ENCODE results near the gene EIF4G3. TPM values are rescaled to one million over a fixed set of nuclear protein-coding genes. Genes with fewer than 3 reads are reported as not detected.

EIF4G3 gene, protein sequence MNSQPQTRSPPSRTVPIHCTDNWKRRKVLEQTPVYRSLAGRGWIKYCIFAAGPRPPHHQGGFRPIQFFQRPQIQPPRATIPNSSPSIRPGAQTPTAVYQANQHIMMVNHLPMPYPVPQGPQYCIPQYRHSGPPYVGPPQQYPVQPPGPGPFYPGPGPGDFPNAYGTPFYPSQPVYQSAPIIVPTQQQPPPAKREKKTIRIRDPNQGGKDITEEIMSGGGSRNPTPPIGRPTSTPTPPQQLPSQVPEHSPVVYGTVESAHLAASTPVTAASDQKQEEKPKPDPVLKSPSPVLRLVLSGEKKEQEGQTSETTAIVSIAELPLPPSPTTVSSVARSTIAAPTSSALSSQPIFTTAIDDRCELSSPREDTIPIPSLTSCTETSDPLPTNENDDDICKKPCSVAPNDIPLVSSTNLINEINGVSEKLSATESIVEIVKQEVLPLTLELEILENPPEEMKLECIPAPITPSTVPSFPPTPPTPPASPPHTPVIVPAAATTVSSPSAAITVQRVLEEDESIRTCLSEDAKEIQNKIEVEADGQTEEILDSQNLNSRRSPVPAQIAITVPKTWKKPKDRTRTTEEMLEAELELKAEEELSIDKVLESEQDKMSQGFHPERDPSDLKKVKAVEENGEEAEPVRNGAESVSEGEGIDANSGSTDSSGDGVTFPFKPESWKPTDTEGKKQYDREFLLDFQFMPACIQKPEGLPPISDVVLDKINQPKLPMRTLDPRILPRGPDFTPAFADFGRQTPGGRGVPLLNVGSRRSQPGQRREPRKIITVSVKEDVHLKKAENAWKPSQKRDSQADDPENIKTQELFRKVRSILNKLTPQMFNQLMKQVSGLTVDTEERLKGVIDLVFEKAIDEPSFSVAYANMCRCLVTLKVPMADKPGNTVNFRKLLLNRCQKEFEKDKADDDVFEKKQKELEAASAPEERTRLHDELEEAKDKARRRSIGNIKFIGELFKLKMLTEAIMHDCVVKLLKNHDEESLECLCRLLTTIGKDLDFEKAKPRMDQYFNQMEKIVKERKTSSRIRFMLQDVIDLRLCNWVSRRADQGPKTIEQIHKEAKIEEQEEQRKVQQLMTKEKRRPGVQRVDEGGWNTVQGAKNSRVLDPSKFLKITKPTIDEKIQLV (N-terminal part only)
- 78.5 and 84.0 TPM in 2 replicates for total RNA-seq
- polyA plus RNA-seq, result 40.7 and 44.4 TPM in 2 replicates
- 28.5 and 29.4 TPM in 2 replicates for polyA plus RNA-seq (2011; cell fraction: cytosol; rRNA removed)
- 88.7 and 90.6 TPM in 2 replicates for polyA plus RNA-seq (2011; cell fraction: nucleus; rRNA removed)
- 35.8 and 44.4 TPM in 2 replicates for polyA plus RNA-seq (2012)
- 80.5 and 83.7 TPM in 2 replicates for polyA minus RNA-seq
- 25.5 TPM for polyA minus RNA-seq (2011; cell fraction: cytosol; rRNA and poly(A)+ RNA removed)
- polyA minus RNA-seq (2011; cell fraction: nucleus; rRNA and poly(A)+ RNA removed), result 95.0 and 112 TPM in 2 replicates
- Bru-seq, nascent RNA, result percentile 92 among the genes with signal in this experiment
- percentile 87 among the genes with signal in this experiment for BruChase-seq, experiment 1, labeled RNA remaining after a 6-hour chase
- BruChase-seq, experiment 2, labeled RNA remaining after a 2-hour chase, result percentile 86 among the genes with signal in this experiment
- long read RNA-seq, full-length matches to known transcripts, result 2 of 76 reads
- long read RNA-seq, partial matches to known transcripts, result 29 of 76 reads
- long read RNA-seq, other reads (novel, unspliced or antisense), result 45 of 76 reads

DNA sequence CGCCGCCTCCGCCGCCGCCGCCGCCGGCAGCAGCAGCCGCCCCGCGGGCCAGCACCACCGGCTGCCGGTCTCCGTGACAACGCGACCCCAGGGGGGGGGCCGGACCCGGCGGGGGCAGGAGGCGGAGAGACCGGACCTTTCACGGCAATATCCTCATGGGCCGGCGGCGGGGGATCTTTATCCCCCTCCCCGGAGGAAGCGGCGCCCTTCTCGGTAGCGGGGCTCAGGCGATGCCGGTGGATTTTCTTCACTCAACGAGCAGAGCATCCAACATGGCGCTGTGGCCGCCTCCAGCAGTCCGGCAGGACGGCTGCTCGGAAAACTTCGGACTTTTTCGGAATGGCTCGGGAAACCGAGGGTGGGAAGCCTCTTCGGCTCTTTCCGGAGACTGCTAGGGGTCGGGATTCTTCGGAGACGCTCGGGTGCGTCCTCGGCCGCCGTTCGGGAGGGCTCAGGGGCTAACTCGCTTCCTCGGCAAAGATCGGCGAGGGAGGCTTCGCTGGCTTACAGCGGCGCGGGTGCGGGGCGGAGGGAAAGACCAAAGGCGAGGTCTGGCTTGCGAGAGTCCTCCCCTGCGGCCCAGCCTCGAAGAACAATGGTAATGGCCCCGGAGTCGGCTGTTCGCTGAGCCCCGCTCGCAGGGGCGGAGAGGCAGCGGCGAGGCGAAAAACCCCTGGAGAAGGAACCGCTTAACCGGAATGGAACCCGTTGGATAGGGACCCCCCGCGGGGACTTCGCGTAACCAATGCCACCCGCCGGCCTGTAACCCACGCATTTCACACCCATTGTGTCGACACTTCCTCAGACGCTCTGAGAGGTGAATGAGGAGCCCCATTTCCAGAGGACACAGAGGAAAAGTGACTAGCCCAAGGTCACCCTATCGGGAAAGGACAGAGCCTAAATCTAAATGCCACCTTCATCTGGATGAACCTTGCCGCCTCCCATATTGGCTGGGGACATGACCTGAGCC lies at the start of gene EIF4G3:
Gene EIF4G3 (minus strand): TSS at position 312 of the 970 bp plus-strand sequence. CDS start 174,155 bp downstream, outside the sequence.
- H3K4me3 ChIP-seq (replicated peaks in 1 of 3; ENCODE audit: insufficient read depth in 1 of 3, low read depth in 1 of 3, low read length in 3 of 3), result peak within 1 kb of the TSS; percentile 84 to 100 (median 94)
- FAIRE-seq (peak; percentile 99), DNase-seq (ENCODE audit: low read depth, low spot score) (peak; percentile 98)
- peak within 1 kb of the TSS; percentile 86 for H2AFZ ChIP-seq (ENCODE audit: low read depth, low read length)
- TF ChIP-seq, protein P1, sequence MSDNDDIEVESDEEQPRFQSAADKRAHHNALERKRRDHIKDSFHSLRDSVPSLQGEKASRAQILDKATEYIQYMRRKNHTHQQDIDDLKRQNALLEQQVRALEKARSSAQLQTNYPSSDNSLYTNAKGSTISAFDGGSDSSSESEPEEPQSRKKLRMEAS (IDR thresholded peaks at IDR 0.05; ENCODE audit: insufficient read depth, insufficient read length), result peak; percentile 42
- TF ChIP-seq POLR2AphosphoS5 (IDR thresholded peaks at IDR 0.05; ENCODE audit: insufficient read depth, low read depth, low read length), result peak; percentile 87
- TF ChIP-seq POLR2A (IDR thresholded peaks at IDR 0.05; ENCODE audit: low read depth, low read length), result peak; percentile 76
- no peak for TF ChIP-seq EZH2 (IDR thresholded peaks at IDR 0.05; ENCODE audit: borderline replicate concordance, low read depth, low read length, severe bottlenecking)
- no peak for TF ChIP-seq GATA2 (IDR thresholded peaks at IDR 0.05; ENCODE audit: insufficient read depth, insufficient read length, low read depth, low read length)
- CTCF ChIA-PET, result interaction anchor here (2.5 kb wide), 1 partner anchor 18 kb away, joined by 10 read pairs; no protein-coding TSS in a partner anchor
- peaks cover 12% of the 10 kb centered on the region for H3K4me1 ChIP-seq (ENCODE audit: control insufficient read depth, extremely low read depth, insufficient read depth, low read length)
- peaks cover 10% of the 10 kb centered on the region for H4K20me1 ChIP-seq (replicated peaks; ENCODE audit: control insufficient read depth, extremely low read depth, insufficient read depth, low read length)
- no peaks in the 10 kb centered on the region for H3K9me3 ChIP-seq (replicated peaks; ENCODE audit: control insufficient read depth, insufficient read depth, low read length)
- H3K9me1 ChIP-seq (replicated peaks; ENCODE audit: control insufficient read depth, extremely low read depth, insufficient read depth, low read length), result no peaks in the 10 kb centered on the region
- H3K27me3 ChIP-seq (ENCODE audit: control insufficient read depth in 2 of 2, insufficient read depth in 2 of 2, low read length in 2 of 2), result no peaks in the 10 kb centered on the region
- peak within 1 kb of the TSS; percentile 94 for H3K9ac ChIP-seq (replicated peaks; ENCODE audit: extremely low read depth, insufficient read depth, low read length)
- BruUV-seq (replicated peaks), result TSS peak; percentile 72
- peaks cover 43% of the 10 kb centered on the region for H3K79me2 ChIP-seq (ENCODE audit: control insufficient read depth, insufficient read depth, low read length)
- H3K27ac ChIP-seq (ENCODE audit: insufficient read depth, low read depth, low read length), result peak within 1 kb of the TSS; percentile 86
- intact Hi-C loops (cut with micrococcal nuclease), result loop anchor here (2.0 to 5.0 kb wide), 2 partner anchors 28 to 390 kb away; partner anchors contain the start of gene HP1BP3
- peak within 1 kb of the TSS; percentile 99 for H3K4me2 ChIP-seq (ENCODE audit: insufficient read depth, low read length)
- POLR2A ChIA-PET, result interaction anchor here (0.9 kb wide), 1 partner anchor 15 kb away, joined by 4 read pairs; no protein-coding TSS in a partner anchor
- dilution Hi-C loops (cut with MboI; ENCODE audit: extremely low pct_ligation_motif_present, low sequenced_read_pairs), result no loop called here
- no peaks in the 10 kb centered on the region for H3K36me3 ChIP-seq (ENCODE audit: control insufficient read depth in 2 of 2, extremely low read depth in 1 of 2, insufficient read depth in 2 of 2, low read length in 2 of 2)

Data from endothelial cell of umbilical vein (primary cell).